ENCODE data around the gene SYNPO. TPM values are rescaled to one million over a fixed set of nuclear protein-coding genes. Genes with fewer than 3 reads are reported as not detected.
A peak's percentile ranks its signal among the peaks of the same experiment; 100 is the strongest.

The SYNPO gene
- total and polyA plus RNA-seq, 8 donors = 22.0 to 114 (median 27.7) TPM

DNA sequence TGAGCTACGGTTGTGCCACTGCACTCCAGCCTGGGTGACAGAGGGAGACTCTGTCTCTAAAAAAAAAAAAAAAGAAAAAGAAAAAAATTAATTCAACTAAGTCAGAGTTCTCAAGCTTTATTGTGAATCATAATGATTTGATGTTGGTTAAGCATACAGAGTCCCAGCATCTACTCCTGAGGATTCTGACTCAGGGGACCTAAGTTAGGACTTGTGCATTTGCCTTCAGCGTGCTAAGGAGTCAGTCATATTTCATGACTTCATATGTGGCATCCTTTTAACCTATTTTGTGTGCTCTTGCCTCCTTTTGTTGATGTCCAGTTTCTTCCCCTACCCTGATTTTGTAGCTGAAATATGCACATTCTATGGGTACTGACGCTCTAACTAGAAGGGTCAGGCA lies 23.5 kb downstream of the SYNPO start:
- Histone ChIP-seq H3K4me3 (no peak overlapping the region), H3K27ac (no peak overlapping the region), H3K36me3 (no peaks in the 10 kb centered on the region), H3K4me1 (no peaks in the 10 kb centered on the region), H3K9me3 (no peaks in the 10 kb centered on the region), H3K27me3 (no peaks in the 10 kb centered on the region)
- DNase-seq = no peak
- no peak for ATAC-seq
- intact Hi-C loops (cut with DNase I) = loop anchor here in 1 of 2 donors (5.0 kb wide), 1 partner anchor 102 kb away; no protein-coding TSS in a partner anchor
- TF ChIP-seq, protein P1, sequence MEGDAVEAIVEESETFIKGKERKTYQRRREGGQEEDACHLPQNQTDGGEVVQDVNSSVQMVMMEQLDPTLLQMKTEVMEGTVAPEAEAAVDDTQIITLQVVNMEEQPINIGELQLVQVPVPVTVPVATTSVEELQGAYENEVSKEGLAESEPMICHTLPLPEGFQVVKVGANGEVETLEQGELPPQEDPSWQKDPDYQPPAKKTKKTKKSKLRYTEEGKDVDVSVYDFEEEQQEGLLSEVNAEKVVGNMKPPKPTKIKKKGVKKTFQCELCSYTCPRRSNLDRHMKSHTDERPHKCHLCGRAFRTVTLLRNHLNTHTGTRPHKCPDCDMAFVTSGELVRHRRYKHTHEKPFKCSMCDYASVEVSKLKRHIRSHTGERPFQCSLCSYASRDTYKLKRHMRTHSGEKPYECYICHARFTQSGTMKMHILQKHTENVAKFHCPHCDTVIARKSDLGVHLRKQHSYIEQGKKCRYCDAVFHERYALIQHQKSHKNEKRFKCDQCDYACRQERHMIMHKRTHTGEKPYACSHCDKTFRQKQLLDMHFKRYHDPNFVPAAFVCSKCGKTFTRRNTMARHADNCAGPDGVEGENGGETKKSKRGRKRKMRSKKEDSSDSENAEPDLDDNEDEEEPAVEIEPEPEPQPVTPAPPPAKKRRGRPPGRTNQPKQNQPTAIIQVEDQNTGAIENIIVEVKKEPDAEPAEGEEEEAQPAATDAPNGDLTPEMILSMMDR (IDR thresholded peaks at IDR 0.05) = no peak

DNA sequence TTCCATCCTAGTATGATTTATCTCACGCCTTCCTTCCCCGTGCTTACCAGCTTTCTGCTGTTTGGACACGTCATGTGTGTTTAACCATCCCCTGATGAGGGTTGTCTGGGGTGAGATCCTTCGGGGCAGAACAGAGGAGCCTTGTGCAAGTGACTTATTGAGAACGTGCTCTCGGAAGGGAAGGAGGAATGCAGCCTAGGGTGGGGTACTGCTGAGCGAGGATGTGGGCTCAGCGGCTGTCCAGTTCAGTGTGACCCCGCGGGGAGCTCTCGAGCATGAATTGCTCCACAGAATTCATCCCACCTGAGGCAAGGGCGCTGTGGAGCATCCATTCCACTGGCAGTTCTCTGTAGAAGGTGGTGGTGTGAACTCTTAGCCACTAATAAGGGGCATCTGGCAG lies 24.6 kb downstream of the SYNPO start:
- no peak overlapping the region for H3K4me3 ChIP-seq
- DNase-seq (no peak), ATAC-seq (no peak)
- no peak overlapping the region for H3K27ac ChIP-seq
- H3K36me3 ChIP-seq = no peaks in the 10 kb centered on the region
- intact Hi-C loops (cut with DNase I) = no loop called here
- no peaks in the 10 kb centered on the region for H3K9me3 ChIP-seq
- TF ChIP-seq, protein P1 (IDR thresholded peaks at IDR 0.05) = no peak
- no peaks in the 10 kb centered on the region for H3K27me3 ChIP-seq
- no peaks in the 10 kb centered on the region for H3K4me1 ChIP-seq

DNA sequence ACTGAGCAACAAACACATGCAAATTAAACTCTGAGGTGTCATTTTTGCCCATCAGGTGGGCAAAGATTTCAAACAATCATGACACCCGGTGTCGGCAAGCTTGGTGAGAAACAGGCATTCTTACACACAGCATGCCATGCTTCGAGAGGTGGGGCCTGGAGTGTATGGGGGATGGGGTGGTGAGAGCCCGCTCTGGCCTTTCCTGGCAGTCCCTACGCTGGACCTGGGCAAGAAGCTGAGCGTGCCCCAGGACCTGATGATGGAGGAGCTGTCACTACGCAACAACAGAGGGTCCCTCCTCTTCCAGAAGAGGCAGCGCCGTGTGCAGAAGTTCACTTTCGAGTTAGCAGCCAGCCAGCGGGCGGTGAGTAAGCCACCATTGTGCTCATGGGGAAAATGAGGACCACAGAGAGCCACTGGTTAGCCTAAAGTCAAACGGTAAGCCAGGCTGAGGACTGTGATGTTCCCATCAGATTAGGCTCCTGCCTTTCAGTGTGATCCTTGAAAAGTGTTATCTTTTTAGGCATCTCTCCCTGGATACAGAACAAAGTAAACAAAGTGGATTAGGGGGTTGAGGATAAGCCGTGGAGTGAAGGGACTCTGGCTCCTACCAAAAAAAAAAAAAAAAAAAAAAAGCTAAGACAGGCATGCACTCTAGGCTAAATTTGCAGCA lies 30.0 kb downstream of the SYNPO start:
- ATAC-seq (no peak), DNase-seq (peak in 1 of 4 donors; percentile 45)
- Histone ChIP-seq H3K36me3 (no peaks in the 10 kb centered on the region), H3K4me3 (no peak overlapping the region), H3K27ac (no peak overlapping the region), H3K4me1 (peaks cover 10 to 33% of the 10 kb centered on the region in 2 donors), H3K27me3 (peaks cover 5 to 16% of the 10 kb centered on the region in 2 donors), H3K9me3 (no peaks in the 10 kb centered on the region)
- TF ChIP-seq, protein P1 (IDR thresholded peaks at IDR 0.05) = no peak
- intact Hi-C loops (cut with DNase I) = no loop called here

DNA sequence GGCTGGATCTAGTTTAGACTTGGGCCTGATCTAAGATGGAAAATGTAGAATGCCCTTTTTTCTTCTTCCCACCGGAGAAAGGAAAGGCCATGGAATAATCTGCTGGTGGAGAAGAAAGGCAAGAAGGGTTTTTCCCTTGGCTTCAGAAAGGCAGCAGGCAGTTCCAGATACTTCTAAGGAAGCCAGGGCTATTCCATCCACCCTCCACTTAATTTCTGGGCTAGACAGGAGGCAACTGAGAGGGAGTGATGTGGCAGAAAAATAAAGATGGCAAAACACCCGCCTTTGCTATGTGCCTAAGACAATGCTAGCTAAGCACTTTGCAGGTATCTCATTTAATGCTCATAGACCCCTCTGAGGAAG lies 30.5 kb downstream of the SYNPO start:
- Histone ChIP-seq H3K27me3 (peaks cover 5 to 16% of the 10 kb centered on the region in 2 donors), H3K4me3 (no peak overlapping the region), H3K27ac (no peak overlapping the region), H3K4me1 (peaks cover 10 to 33% of the 10 kb centered on the region in 2 donors), H3K36me3 (no peaks in the 10 kb centered on the region), H3K9me3 (no peaks in the 10 kb centered on the region)
- DNase-seq = no peak
- intact Hi-C loops (cut with DNase I) = no loop called here
- TF ChIP-seq, protein P1 (IDR thresholded peaks at IDR 0.05) = no peak
- ATAC-seq = no peak

DNA sequence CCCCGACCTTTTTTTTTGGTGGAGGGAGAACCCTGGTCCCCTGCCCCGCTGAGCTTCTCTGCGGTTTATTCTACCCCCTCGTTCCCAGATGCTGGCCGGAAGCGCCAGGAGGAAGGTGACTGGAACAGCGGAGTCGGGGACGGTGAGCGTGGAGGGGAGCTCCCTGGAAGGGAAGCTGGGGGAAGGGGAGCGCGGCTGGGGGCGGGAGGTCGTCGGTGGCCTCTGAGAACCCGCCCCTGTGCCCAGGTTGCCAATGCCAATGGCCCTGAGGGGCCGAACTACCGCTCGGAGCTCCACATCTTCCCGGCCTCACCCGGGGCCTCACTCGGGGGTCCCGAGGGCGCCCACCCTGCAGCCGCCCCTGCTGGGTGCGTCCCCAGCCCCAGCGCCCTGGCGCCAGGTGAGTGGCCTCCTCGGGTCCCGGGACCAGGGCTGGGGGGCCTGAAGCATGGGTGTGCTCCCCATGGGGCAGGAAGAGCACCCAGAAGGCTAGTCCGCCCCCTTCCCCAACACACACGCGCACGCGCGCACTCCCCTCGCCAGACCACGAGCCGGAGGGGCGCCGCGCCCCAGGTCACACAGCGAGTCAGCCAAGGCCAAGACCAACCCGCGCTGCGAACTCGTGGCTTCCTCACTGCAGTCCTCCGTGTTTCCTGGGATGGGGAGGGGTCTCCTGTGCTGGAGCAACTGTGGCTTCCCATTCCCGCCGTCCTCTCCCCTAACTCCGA lies 31.2 kb downstream of the SYNPO start:
- DNase-seq (peak in 1 of 4 donors; percentile 83), ATAC-seq (peak; percentile 34)
- Histone ChIP-seq H3K9me3 (no peaks in the 10 kb centered on the region), H3K4me3 (peak overlapping the region; percentile 30 to 43), H3K36me3 (no peaks in the 10 kb centered on the region), H3K4me1 (peaks cover 10 to 33% of the 10 kb centered on the region in 2 donors), H3K27ac (peak overlapping the region in 1 of 2 donors; percentile 5), H3K27me3 (peaks cover 5 to 16% of the 10 kb centered on the region in 2 donors)
- intact Hi-C loops (cut with DNase I) = no loop called here
- TF ChIP-seq, protein P1 (IDR thresholded peaks at IDR 0.05) = no peak

Data from left lung (tissue), 10 donors.